GM21381 (cell line): Measurements from ENCODE around the gene HSPA6.
"Not testable (repeated sequence)": the region's sequence is repeated elsewhere in the genome, so short reads cannot be mapped to it uniquely, and the experiment has no call there.

Experiments
- ATAC-seq: cut with Tn5 transposase; IDR thresholded peaks from one replicate; pipeline ENCODE4 v1.9.1; 2021; ENCODE audit warnings: mild to moderate bottlenecking, moderate library complexity; ENCODE audit not compliant: unreplicated experiment

The HSPA6 gene

GRCh38 chr1:161531986-161532643 is 7.8 kb downstream of the HSPA6 start:
- no peak for ATAC-seq

DNA sequence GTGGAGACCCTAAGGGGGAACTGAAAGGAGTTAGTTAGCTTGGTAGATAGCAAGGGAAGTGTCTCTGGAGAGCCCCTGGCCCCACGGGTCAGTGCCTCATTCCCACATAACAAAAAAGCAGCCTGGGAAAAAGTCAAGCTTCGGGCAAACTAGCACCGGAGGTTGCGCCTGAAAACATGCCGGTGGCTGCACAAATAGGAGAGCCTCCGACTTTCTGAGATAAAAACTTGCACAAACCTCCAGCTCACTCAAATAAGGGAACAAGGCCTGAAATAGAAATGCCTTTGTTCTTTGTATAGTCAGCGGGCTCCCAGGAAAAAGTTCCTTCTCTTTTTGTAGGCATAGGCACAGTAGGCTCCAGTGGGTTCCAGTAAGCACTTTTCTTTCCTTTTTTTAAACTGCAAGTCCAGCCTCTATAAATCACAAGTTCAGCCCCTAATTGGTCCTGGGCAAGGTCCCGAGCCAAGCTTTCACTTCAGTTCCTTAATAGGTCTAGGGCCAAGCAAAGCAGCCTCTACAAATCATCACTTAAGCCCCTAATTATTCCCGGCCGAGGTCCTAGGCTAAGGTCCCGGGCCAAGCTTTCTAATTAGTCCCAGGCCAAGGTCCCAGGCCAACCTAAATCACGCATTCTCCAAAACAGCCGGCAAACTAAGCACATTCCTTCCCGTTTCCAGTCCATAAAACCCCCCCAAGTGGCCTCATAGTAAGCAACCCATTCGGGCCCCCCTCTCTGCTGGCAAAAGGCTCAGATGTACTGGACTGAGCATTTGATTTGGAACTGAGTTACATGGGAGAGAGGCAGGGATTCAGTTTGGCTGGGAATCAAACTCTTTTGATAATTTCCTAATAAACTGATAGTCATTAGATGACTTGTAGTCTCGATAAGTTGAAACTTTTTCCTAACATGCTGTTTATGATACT is 8.6 kb downstream of the HSPA6 start:
- ATAC-seq, result not testable (repeated sequence)

DNA sequence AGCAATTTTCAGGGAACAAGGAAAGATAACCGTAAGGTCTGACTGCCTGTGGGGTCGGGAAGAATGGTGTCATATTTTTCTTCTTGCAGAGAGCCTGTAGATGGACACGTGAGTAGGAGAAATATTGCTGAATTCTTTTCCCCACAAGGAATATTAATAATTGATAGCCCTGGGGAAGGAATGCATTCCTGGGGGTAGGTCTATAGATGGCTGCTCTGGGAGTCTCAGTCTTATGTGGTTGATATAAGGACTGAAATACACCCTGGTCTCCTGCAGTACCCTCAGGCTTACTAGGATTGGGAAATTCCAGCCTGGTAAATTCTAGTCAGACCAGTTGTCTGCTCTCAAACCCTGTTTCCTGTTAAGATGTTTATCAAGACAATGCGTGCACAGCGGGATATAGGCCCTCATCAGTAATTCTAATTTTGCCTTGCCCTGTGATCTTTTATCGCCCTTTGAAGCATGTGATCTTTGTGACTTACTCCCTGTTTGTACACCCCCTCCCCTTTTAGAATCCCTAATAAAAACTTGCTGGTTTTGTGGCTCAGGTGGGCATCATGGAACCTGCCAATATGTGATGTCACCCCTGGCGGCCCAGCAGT is 12.8 kb downstream of the HSPA6 start:
- not testable (repeated sequence) for ATAC-seq

DNA sequence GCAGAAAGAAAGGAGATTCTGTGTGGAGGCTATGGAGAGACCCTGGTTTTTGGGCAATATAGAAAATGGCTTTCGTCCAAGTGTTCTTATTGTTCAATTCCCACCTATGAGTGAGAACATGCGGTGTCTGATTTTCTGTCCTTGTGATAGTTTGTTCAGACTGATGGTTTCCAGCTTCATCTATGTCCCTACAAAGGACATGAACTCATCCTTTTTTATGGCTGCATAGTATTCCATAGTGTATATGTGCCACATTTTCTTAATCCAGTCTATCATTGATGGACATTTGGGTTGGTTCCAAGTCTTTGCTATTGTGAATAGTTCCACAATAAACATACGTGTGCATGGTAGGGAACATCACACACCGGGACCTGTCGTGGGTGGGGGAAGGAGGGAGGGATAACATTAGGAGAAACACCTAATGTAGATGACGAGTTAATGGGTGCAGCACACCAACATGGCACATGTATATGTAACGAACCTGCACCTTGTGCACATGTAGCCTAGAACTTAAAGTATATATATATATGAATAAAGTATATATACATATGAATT is 14.7 kb downstream of the HSPA6 start:
- not testable (repeated sequence) for ATAC-seq

DNA sequence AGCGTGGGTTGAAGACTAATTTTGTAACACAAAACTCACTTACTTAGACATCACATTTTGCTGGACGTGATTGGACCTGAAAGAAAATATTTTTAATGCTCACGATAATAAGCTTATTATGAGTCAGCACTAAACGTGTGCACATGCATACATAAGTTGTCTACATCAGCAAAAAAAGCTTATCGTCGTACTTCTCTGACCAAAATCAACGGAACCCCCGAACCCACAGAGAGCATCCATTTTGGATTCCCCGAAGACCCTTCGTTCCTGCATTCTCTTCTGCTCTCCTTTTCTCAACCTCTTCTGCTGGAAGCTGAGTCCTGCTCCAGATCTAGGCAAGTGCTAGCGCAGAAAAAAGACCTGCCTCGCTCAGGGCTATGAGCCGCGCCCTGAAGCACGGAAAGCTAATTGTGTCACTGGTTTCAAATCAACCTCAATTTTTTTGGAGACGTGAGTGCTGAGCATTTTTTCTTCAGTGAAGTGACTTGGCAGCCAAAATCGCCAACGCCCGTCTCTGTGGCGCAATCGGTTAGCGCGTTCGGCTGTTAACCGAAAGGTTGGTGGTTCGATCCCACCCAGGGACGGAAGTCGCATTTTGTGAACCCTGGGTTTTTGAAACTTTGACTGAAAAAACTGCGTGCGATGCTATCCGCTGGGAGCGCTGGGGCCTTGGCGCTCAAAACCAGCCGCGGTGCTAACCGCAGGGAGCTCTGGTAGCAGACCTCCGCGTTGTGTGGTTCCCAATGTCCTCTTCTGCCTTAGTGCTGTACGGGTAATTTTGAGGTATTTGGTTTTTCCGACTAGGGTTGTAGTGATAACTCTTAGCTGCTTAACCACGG is 15.6 kb downstream of the HSPA6 start:
- peak; percentile 58 for ATAC-seq

- not testable (repeated sequence) for ATAC-seq
Measured at GRCh38 chr1:161540570-161540960, 16.2 kb downstream of the HSPA6 start.

DNA sequence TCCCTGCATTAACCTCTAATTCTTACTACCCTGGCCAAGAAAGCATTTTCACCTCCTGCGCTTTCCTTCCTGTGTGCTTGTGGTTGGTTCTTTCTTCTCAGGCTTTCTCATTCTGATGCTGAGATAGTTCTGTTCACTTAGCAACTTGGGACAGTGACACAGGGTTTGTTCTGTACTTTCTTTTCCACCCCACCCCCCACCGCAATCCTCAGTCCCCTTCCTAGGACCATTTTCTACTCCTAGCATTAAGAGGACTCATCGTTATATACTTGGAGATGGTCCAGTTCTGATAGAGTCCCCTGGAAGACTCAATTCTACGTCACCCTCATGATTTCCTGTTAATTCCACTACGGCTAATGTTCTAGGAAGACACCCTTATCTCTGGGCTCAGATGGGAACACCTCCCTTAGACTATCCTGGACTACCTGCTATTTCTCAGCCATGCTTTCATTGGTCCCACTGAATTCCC is 17.8 kb downstream of the HSPA6 start:
- peak; percentile 48 for ATAC-seq

DNA sequence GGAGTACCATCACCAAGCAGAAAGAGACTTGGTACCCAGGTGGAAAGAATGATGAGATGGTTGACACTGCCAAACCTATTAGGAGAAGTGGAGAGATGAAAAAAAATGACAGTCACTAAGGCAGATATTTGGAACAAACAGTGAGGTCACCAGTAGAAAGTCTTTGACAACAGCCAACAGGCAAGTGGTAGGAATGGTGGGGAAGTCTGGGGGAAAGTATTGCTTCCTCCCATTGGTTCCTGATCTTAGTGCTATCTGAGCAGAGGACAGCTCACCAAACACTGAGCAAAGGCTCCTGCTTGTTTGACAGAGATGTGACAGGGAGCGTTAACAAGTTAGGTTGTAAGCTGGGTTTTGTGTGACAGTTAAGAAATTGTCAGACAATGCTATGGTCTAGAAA is 18.8 kb downstream of the HSPA6 start:
- ATAC-seq, result not testable (repeated sequence)

DNA sequence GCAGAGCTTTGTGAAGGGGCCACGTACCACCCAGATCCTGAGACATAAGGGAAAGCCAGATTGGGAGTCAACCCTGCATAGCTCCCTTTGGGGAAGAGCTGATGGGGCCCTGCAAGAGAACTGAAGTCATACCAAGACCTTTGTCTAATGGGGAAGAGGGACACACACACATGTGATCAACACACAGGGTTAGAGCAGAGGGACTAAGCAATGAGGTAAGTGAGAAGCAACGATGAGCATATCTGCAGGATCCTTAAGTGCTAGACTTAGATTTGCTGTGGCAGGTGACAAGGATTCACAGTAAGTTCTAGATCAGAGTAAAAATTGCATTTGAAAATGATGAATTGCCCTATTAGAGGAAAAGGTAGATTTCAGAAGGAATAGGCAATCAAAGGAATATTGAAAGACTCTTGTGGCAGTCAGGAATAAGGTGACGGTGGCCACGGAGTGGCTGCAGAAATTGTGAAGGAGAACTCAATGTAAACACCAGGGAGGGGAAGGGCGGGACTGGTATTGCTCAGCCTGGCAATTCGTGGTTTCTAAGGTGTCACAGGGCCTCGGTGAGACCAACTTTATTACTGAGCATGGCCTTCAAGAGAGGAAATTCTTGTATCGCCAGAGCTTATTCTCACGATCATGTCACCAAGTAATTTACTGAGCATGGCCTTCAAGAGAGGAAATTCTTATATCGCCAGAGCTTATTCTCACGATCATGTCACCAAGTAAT is 20.8 kb downstream of the HSPA6 start:
- ATAC-seq, result not testable (repeated sequence)

GRCh38 chr1:161547995-161548741 is 23.8 kb downstream of the HSPA6 start:
- not testable (repeated sequence) for ATAC-seq

DNA sequence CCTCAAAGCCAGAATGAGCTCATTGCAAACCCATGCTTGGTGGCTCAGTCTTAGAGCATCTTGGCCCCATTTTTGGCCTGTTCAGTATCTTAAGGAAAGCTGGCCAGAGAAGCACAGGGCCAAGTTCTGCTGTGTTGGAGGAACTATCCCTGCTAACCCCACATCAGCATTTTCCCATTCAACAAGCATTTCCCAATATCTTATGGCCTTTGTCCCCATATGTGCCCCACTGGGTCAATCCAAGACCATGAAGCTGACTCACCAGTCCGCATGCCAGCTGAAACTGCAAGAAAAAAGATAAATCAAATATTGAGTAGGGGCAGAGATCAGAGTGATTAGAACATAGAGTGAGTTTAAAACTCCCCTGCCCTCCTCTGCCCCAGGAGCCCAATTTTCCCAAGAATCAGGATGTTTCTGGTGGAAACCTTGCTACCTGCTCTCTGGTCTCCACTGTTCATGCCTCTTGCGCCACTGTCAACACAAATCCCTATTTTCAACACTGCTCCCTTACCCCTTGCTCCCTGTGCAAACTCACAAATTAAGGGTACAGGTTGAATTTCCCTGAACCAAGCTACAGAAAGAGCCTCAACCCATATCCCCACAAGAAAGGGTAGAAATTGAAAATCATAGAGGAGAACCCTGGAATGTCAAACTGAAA is 24.5 kb downstream of the HSPA6 start:
- ATAC-seq, result not testable (repeated sequence)

GRCh38 chr1:161549652-161550051 is 25.3 kb downstream of the HSPA6 start, which contains the start of gene FCGR3A:
Gene FCGR3A (minus strand): TSS chr1:161549818. CDS start chr1:161549736, 82 bp downstream.
- no peak for ATAC-seq

GRCh38 chr1:161550942-161551341 is 26.6 kb downstream of the HSPA6 start:
- ATAC-seq, result not testable (repeated sequence)

GRCh38 chr1:161553631-161554030 is 29.3 kb downstream of the HSPA6 start:
- ATAC-seq, result not testable (repeated sequence)

DNA sequence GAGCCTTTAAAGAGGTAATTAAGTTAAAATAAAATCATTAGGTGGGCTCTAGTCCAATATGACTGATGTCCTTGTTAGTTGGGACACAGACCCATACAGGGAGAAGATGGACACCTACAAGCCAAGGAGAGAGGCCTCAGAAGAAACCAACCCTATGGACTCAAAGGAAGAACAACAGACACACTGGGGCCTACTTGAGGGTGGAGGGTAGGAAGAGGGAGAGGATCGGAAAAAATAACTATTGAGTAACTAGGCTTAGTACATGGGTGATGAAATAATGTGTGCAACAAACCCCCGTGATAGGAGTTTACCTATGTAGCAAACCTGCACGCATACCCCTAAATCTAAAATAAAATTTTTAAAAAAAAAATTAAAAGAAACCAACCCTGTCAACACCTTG is 30.0 kb downstream of the HSPA6 start:
- ATAC-seq, result not testable (repeated sequence)

GRCh38 chr1:161554815-161555417 is 30.6 kb downstream of the HSPA6 start:
- not testable (repeated sequence) for ATAC-seq

DNA sequence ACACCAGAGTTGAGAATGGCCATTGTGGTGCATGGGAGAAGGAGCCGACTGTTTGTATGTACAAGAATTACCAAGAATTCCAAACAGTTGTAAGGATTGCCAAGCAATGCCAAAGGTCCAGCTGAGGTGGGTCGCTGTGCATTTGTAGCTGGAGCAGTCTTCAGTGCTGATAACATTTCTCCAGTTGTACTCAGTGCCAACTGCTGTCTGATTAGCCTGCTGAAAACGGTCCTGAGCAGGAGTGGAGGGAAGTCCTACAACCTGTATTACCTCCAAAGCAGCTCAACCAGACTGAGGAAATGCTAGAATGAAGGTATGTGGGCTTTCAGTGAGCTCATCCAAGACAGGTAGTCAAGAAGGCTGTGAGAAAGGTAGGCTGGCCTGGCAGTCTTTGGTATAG is 31.8 kb downstream of the HSPA6 start:
- not testable (repeated sequence) for ATAC-seq

- ATAC-seq, result not testable (repeated sequence)
Measured at GRCh38 chr1:161556990-161557389, 32.6 kb downstream of the HSPA6 start.
